ENCODE results near the gene TMEM200B. TPM values are rescaled to one million over a fixed set of nuclear protein-coding genes. Genes with fewer than 3 reads are reported as not detected.
A peak's percentile ranks its signal among the peaks of the same experiment; 100 is the strongest.

TMEM200B gene
- total and polyA plus RNA-seq, 2 experiments from 2014 or later = 4.9 to 8.7 TPM

- peaks cover 22% of the 10 kb centered on the region for H3K27me3 Mint-ChIP-seq (ENCODE audit: insufficient read depth, low read depth, poor library complexity)
- peaks cover 12% of the 10 kb centered on the region for H3K4me1 Mint-ChIP-seq
- no peaks in the 10 kb centered on the region; the same call in 2 of the 3 replicates for H3K36me3 Mint-ChIP-seq (ENCODE audit: low read depth)
- TF ChIP-seq ETS1 (IDR thresholded peaks at IDR 0.05) = no peak
- no peak for TF ChIP-seq NANOG (IDR thresholded peaks at IDR 0.05; ENCODE audit: borderline replicate concordance)
- no peak for TF ChIP-seq ZNF114 (CRISPR knock-in tag; IDR thresholded peaks at IDR 0.05)
- no peak for TF ChIP-seq REST (IDR thresholded peaks at IDR 0.05; ENCODE audit: unreplicated experiment)
- TF ChIP-seq EZH2phosphoT487 (IDR thresholded peaks at IDR 0.05; ENCODE audit: unreplicated experiment) = no peak
- no peak for TF ChIP-seq EZH2 (IDR thresholded peaks at IDR 0.05; ENCODE audit: low read depth, unreplicated experiment)
- TF ChIP-seq CREB1 (CRISPR knock-in tag; IDR thresholded peaks at IDR 0.05; ENCODE audit: low read depth) = no peak
- no peak for TF ChIP-seq JUNB (IDR thresholded peaks at IDR 0.05; ENCODE audit: unreplicated experiment)
- no peak for TF ChIP-seq CTCF (conservative IDR thresholded peaks at IDR 0.05; ENCODE audit: low read depth in 2 of 2)
- Histone ChIP-seq H3K9me2 (ENCODE audit: insufficient read depth) (no peaks in the 10 kb centered on the region), H3K4me3 (no peak overlapping the region), H3K79me2 (replicated peaks; ENCODE audit: insufficient read depth) (no peaks in the 10 kb centered on the region), H2AFZ (no peak overlapping the region), H3K4me2 (no peak overlapping the region), H4K20me1 (replicated peaks; ENCODE audit: insufficient read depth) (no peaks in the 10 kb centered on the region), H3K27me3 (ENCODE audit: insufficient read depth) (peaks cover 5% of the 10 kb centered on the region), H3K27ac (ENCODE audit: low read depth) (no peak overlapping the region), H3K4me1 (ENCODE audit: insufficient read depth) (peaks cover 5% of the 10 kb centered on the region; the same call in 1 of the 2 replicates), H3F3A (replicated peaks; ENCODE audit: low read depth) (peaks cover 12% of the 10 kb centered on the region; the same call in 1 of the 2 replicates), H3K36me3 (ENCODE audit: insufficient read depth) (no peaks in the 10 kb centered on the region)
- H3K4me3 Mint-ChIP-seq = no peak overlapping the region
- no peak for DNase-seq (ENCODE audit: low spot score)
- H3K9me3 Mint-ChIP-seq = peaks cover 6% of the 10 kb centered on the region; the same call in 1 of the 3 replicates
- no peak overlapping the region for H3K27ac Mint-ChIP-seq
- ATAC-seq = no peak
These were observed 5.0 kb upstream of the TMEM200B start for GRCh38 chr1:29128739-29129138.

- peaks cover 10% of the 10 kb centered on the region for H3K4me1 Mint-ChIP-seq
- no peaks in the 10 kb centered on the region for H3K9me3 Mint-ChIP-seq
- H3K27me3 ChIP-seq (ENCODE audit: insufficient read depth) = peaks cover 26% of the 10 kb centered on the region
- H3K27ac ChIP-seq (ENCODE audit: low read depth) = no peak overlapping the region
- H3K36me3 Mint-ChIP-seq (ENCODE audit: low read depth) = no peaks in the 10 kb centered on the region
- no peak overlapping the region for H2AFZ ChIP-seq
- peaks cover 26% of the 10 kb centered on the region for H3K27me3 Mint-ChIP-seq (ENCODE audit: insufficient read depth, low read depth, poor library complexity)
- H4K20me1 ChIP-seq (replicated peaks; ENCODE audit: insufficient read depth) = no peaks in the 10 kb centered on the region
- DNase-seq (ENCODE audit: low spot score) (no peak), ATAC-seq (no peak)
- H3K79me2 ChIP-seq (replicated peaks; ENCODE audit: insufficient read depth) = no peaks in the 10 kb centered on the region
- H3K9me2 ChIP-seq (ENCODE audit: insufficient read depth) = no peaks in the 10 kb centered on the region
- H3K27ac Mint-ChIP-seq = no peak overlapping the region
- peaks cover 4% of the 10 kb centered on the region; the same call in 1 of the 2 replicates for H3K4me1 ChIP-seq (ENCODE audit: insufficient read depth)
- no peak overlapping the region for H3K4me2 ChIP-seq
- H3F3A ChIP-seq (replicated peaks; ENCODE audit: low read depth) = peaks cover 12% of the 10 kb centered on the region; the same call in 1 of the 2 replicates
- peak overlapping the region; percentile 60; the same call in 1 of the 3 replicates for H3K4me3 Mint-ChIP-seq
- H3K4me3 ChIP-seq = no peak overlapping the region
- no peaks in the 10 kb centered on the region for H3K36me3 ChIP-seq (ENCODE audit: insufficient read depth)
- TF ChIP-seq ZNF114 (CRISPR knock-in tag; IDR thresholded peaks at IDR 0.05) (no peak), NANOG (IDR thresholded peaks at IDR 0.05; ENCODE audit: borderline replicate concordance) (no peak), ETS1 (IDR thresholded peaks at IDR 0.05) (no peak), POLR2AphosphoS5 (IDR thresholded peaks at IDR 0.05; ENCODE audit: low read depth) (no peak), STAT1 (IDR thresholded peaks at IDR 0.05; ENCODE audit: unreplicated experiment) (no peak)
These were observed 2.5 kb upstream of the TMEM200B start for GRCh38 chr1:29126198-29126597.

Measured in GM23338 (cell line).